KMS-11 (cell line): ENCODE results near the gene HDAC4.

Experiments used
- H2AFZ ChIP-seq: fragments of 200-600 bp; sonication (generic); 2 replicates; pipeline ENCODE4 v1.6.1; 2016; ENCODE audit warnings: antibody characterized with exemption, mixed run types, low read depth
- H3K27ac ChIP-seq: fragments of 200-600 bp; sonication (generic); 2 replicates; pipeline ENCODE4 v1.6.1; 2016; ENCODE audit warnings: mild to moderate bottlenecking, mixed run types
- H3K27me3 ChIP-seq: fragments of 200-600 bp; sonication (generic); 2 replicates; pipeline ENCODE4 v1.6.1; 2017; ENCODE audit warnings: mild to moderate bottlenecking, low read depth, mixed run types, moderate library complexity; ENCODE audit not compliant: insufficient read depth
- H3K36me3 ChIP-seq: fragments of 200-600 bp; sonication (generic); 2 replicates; pipeline ENCODE4 v1.6.1; 2017; ENCODE audit warnings: mild to moderate bottlenecking, mixed run types; ENCODE audit not compliant: insufficient read depth
- H3K4me1 ChIP-seq: fragments of 200-600 bp; sonication (generic); 2 replicates; pipeline ENCODE4 v1.6.1; 2016; ENCODE audit warnings: mild to moderate bottlenecking, low read depth, mixed run types; ENCODE audit not compliant: poor library complexity, severe bottlenecking
- H3K4me2 ChIP-seq: fragments of 200-600 bp; sonication (generic); 2 replicates; pipeline ENCODE4 v1.7.0; 2016; ENCODE audit warnings: mild to moderate bottlenecking, mixed run types
- H3K4me3 ChIP-seq: fragments of 200-600 bp; sonication (generic); IDR thresholded peaks from 2 replicates; pipeline ENCODE4 v1.6.1; 2017; ENCODE audit warnings: low read depth, low read length, mixed read lengths; ENCODE audit not compliant: insufficient read depth
- H3K79me2 ChIP-seq: fragments of 200-600 bp; sonication (generic); 2 replicates; pipeline ENCODE4 v1.6.1; 2016; ENCODE audit warnings: low read depth, mixed run types; ENCODE audit not compliant: insufficient read depth
- H3K9ac ChIP-seq: fragments of 200-600 bp; sonication (generic); 2 replicates; pipeline ENCODE4 v1.6.1; 2016; ENCODE audit warnings: mild to moderate bottlenecking, mixed run types
- H4K20me1 ChIP-seq: fragments of 200-600 bp; sonication (generic); 2 replicates; pipeline ENCODE4 v1.6.1; 2016; ENCODE audit warnings: mild to moderate bottlenecking, mixed run types; ENCODE audit not compliant: insufficient read depth
- TF ChIP-seq, protein P1 (sequence below): fragments of 200-600 bp; sonication (generic); conservative IDR thresholded peaks from 2 replicates; pipeline ENCODE4 v1.6.1; 2017; ENCODE audit warnings: low read depth, mild to moderate bottlenecking, antibody characterized with exemption, low read length, moderate library complexity, mixed read lengths

The HDAC4 gene

DNA sequence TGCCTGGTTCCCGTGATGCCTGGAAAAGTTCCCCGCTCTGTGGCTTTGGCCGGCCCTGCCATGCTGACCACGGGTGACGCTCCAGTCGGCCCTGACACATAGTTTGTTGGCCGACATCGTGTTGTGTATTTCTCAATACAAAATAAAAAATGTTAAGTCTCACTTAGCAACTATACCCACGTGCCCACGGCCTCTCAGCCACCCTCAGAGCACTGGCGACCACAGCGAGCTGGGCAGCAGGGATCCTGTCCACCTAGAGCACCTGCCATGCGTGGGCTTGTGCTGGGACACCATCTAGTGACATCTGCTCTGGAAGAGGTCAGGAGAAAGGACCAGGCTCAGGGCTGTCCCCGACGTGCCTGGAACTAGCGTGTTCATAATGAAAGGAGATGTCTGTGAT lies 261.7 kb downstream of the HDAC4 start:
- Histone ChIP-seq H3K9ac (no peak overlapping the region), H3K4me1 (peaks cover 9% of the 10 kb centered on the region), H3K4me2 (no peak overlapping the region), H3K36me3 (no peaks in the 10 kb centered on the region; the same call in 1 of the 2 replicates), H4K20me1 (no peaks in the 10 kb centered on the region), H3K27me3 (no peaks in the 10 kb centered on the region), H3K79me2 (no peaks in the 10 kb centered on the region), H2AFZ (no peak overlapping the region), H3K27ac (no peak overlapping the region), H3K4me3 (no peak overlapping the region)
- TF ChIP-seq, protein P1, sequence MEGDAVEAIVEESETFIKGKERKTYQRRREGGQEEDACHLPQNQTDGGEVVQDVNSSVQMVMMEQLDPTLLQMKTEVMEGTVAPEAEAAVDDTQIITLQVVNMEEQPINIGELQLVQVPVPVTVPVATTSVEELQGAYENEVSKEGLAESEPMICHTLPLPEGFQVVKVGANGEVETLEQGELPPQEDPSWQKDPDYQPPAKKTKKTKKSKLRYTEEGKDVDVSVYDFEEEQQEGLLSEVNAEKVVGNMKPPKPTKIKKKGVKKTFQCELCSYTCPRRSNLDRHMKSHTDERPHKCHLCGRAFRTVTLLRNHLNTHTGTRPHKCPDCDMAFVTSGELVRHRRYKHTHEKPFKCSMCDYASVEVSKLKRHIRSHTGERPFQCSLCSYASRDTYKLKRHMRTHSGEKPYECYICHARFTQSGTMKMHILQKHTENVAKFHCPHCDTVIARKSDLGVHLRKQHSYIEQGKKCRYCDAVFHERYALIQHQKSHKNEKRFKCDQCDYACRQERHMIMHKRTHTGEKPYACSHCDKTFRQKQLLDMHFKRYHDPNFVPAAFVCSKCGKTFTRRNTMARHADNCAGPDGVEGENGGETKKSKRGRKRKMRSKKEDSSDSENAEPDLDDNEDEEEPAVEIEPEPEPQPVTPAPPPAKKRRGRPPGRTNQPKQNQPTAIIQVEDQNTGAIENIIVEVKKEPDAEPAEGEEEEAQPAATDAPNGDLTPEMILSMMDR: no peak

DNA sequence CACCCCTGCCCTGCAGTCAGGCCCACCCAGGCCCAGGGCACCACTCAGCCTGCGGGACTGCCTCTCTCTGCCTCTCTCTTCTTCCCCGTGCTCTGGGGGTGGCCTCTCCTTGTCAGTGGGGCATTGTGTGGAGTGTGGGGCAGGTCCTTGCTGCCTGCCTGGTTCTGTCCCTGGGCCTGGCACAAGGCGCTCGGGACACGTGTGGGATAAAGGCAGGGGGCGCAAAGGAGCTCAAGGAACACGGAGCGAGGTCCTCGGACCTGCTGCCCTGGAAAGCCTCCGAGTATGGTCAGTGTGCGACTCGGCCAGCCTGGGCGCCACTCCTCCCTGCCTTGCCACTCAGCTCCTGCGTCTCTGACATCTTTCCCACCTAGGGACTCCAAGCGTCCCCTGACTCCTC lies 262.2 kb downstream of the HDAC4 start:
- H3K4me2 ChIP-seq: no peak overlapping the region
- H4K20me1 ChIP-seq: no peaks in the 10 kb centered on the region
- H3K9ac ChIP-seq: no peak overlapping the region
- H3K27me3 ChIP-seq: no peaks in the 10 kb centered on the region
- H2AFZ ChIP-seq: no peak overlapping the region
- no peaks in the 10 kb centered on the region for H3K79me2 ChIP-seq
- TF ChIP-seq, protein P1: no peak
- H3K36me3 ChIP-seq: no peaks in the 10 kb centered on the region; the same call in 1 of the 2 replicates
- no peak overlapping the region for H3K4me3 ChIP-seq
- H3K4me1 ChIP-seq: peaks cover 7% of the 10 kb centered on the region
- H3K27ac ChIP-seq: no peak overlapping the region

- Histone ChIP-seq H3K4me2 (no peak overlapping the region), H3K36me3 (no peaks in the 10 kb centered on the region; the same call in 1 of the 2 replicates), H3K27me3 (no peaks in the 10 kb centered on the region), H2AFZ (no peak overlapping the region), H3K4me1 (no peaks in the 10 kb centered on the region), H3K9ac (no peak overlapping the region), H3K27ac (no peak overlapping the region), H3K79me2 (no peaks in the 10 kb centered on the region), H3K4me3 (no peak overlapping the region), H4K20me1 (no peaks in the 10 kb centered on the region)
- TF ChIP-seq, protein P1: no peak
Measured at GRCh38 chr2:239137898-239138283, 262.9 kb downstream of the HDAC4 start.

- no peaks in the 10 kb centered on the region for H3K27me3 ChIP-seq
- H3K4me3 ChIP-seq: no peak overlapping the region
- H3K27ac ChIP-seq: no peak overlapping the region
- TF ChIP-seq, protein P1: no peak
- H4K20me1 ChIP-seq: no peaks in the 10 kb centered on the region
- H3K79me2 ChIP-seq: no peaks in the 10 kb centered on the region
- no peak overlapping the region for H2AFZ ChIP-seq
- no peak overlapping the region for H3K9ac ChIP-seq
- no peaks in the 10 kb centered on the region; the same call in 1 of the 2 replicates for H3K36me3 ChIP-seq
- H3K4me2 ChIP-seq: no peak overlapping the region
- H3K4me1 ChIP-seq: no peaks in the 10 kb centered on the region
Measured at GRCh38 chr2:239137165-239137897, 263.5 kb downstream of the HDAC4 start.
